Tibial artery (tissue), 4 donors: Measurements from ENCODE around the gene SEC14L2.
"Not testable (repeated sequence)": the region's sequence is repeated elsewhere in the genome, so short reads cannot be mapped to it uniquely, and the experiment has no call there.

Experiments used
- DNase-seq, 2 donors: peaks; one replicate each; pipeline ENCODE4 v3.0.0-alpha.2; 2019
- H3K27ac ChIP-seq, 2 donors: fragments of 200-600 bp; sonication (generic) in 1 of 2; 1 replicate in 1 of 2; 2 replicates in 1 of 2; pipeline ENCODE4 v1.5.1; 2018 to 2019; ENCODE audit warnings: mild to moderate bottlenecking in 1 of 2
- H3K27me3 ChIP-seq, 2 donors: fragments of 200-600 bp; sonication (generic) in 1 of 2; one replicate each; pipeline versions ENCODE4 v1.5.1 to v1.6.0; 2016 to 2019
- H3K36me3 ChIP-seq, 3 donors: fragments of 200-600 bp; sonication (generic) in 2 of 3; one replicate each; pipeline ENCODE4 v1.5.1; 2016 to 2019; ENCODE audit warnings: mild to moderate bottlenecking in 2 of 3
- H3K4me1 ChIP-seq, 4 donors: fragments of 200-600 bp; sonication (generic) in 2 of 4; 1 replicate in 3 of 4; 2 replicates in 1 of 4; pipeline ENCODE4 v1.5.1; 2016 to 2019
- H3K4me3 ChIP-seq, 2 donors: fragments of 200-600 bp; sonication (generic) in 1 of 2; 1 replicate in 1 of 2; 2 replicates in 1 of 2; pipeline ENCODE4 v1.5.1; 2018 to 2019; ENCODE audit warnings: mild to moderate bottlenecking in 2 of 2
- H3K9me3 ChIP-seq, 3 donors: fragments of 200-600 bp; sonication (generic) in 1 of 3; one replicate each; pipeline ENCODE4 v1.5.1; 2016 to 2019
- intact Hi-C: fragments of 100-400 bp; cut with DNase I; formaldehyde crosslinking; loops from one replicate; pipeline ENCODE4 v1.15.0; 2023; ENCODE audit warnings: low total_unique reads
- TF ChIP-seq, protein P1 (sequence below), 2 experiments: fragments of 200-600 bp in 1 of 2; fragments of 450-650 bp in 1 of 2; IDR thresholded peaks; one replicate each; pipeline ENCODE4 v1.5.1; 2017 to 2019; ENCODE audit warnings: antibody characterized with exemption in 2 of 2, mild to moderate bottlenecking in 1 of 2, moderate library complexity in 1 of 2

Gene SEC14L2

GRCh38 chr22:30402028-30402765, 5.4 kb downstream of the SEC14L2 start:
- no peak for DNase-seq
- Histone ChIP-seq H3K36me3 (peaks cover 0 to 9% (median 2%) of the 10 kb centered on the region in 3 donors), H3K9me3 (no peaks in the 10 kb centered on the region), H3K27me3 (peaks cover 3 to 15% of the 10 kb centered on the region in 2 donors), H3K27ac (no peak overlapping the region), H3K4me3 (no peak overlapping the region), H3K4me1 (peaks cover 0 to 28% (median 13%) of the 10 kb centered on the region in 4 donors)
- TF ChIP-seq, protein P1, sequence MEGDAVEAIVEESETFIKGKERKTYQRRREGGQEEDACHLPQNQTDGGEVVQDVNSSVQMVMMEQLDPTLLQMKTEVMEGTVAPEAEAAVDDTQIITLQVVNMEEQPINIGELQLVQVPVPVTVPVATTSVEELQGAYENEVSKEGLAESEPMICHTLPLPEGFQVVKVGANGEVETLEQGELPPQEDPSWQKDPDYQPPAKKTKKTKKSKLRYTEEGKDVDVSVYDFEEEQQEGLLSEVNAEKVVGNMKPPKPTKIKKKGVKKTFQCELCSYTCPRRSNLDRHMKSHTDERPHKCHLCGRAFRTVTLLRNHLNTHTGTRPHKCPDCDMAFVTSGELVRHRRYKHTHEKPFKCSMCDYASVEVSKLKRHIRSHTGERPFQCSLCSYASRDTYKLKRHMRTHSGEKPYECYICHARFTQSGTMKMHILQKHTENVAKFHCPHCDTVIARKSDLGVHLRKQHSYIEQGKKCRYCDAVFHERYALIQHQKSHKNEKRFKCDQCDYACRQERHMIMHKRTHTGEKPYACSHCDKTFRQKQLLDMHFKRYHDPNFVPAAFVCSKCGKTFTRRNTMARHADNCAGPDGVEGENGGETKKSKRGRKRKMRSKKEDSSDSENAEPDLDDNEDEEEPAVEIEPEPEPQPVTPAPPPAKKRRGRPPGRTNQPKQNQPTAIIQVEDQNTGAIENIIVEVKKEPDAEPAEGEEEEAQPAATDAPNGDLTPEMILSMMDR (IDR thresholded peaks at IDR 0.05), result no peak
- intact Hi-C loops, result no loop called here

DNA sequence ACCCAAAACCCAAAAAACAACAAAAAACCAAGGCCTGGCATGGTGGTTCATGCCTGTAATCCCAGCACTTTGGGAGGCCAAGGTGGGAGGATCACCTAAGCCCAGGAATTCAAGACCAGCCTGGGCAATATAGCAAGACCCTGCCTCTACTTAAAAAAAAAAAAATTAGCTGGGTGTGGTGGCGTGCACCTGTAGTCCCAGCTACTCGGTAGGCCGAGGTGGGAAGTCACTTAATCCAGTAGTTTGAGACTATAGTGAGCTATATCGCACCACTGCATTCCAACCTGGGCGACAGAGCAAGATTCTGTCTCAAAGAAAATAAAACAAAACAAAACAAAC, 5.9 kb downstream of the SEC14L2 start:
- peaks cover 0 to 15% (median 5%) of the 10 kb centered on the region in 3 donors for H3K36me3 ChIP-seq
- H3K4me3 ChIP-seq, H3K9me3 ChIP-seq, H3K27ac ChIP-seq, intact Hi-C loops, DNase-seq, H3K27me3 ChIP-seq: not testable (repeated sequence)
- peaks cover 0 to 23% (median 7%) of the 10 kb centered on the region in 4 donors for H3K4me1 ChIP-seq

DNA sequence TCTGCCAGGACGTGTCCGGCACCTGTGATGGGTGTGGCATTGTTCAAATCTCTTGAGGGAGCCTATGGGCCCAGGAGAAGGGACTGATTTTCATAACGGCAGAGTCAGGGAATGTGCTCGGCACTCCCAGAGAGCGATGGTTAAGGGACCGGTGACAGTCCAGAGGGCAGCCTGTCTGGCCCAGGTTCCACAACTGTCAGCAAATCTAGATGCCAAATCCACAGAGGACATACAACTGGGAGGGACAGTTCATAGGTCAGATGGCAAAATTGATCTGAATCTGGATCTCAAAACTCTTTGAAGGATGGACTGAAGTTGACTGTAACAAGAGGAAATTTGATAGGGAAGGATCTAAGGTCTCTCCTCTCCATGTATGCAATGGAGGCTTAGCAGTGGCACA, 7.5 kb downstream of the SEC14L2 start:
- Histone ChIP-seq H3K4me3 (no peak overlapping the region), H3K27ac (no peak overlapping the region)

DNA sequence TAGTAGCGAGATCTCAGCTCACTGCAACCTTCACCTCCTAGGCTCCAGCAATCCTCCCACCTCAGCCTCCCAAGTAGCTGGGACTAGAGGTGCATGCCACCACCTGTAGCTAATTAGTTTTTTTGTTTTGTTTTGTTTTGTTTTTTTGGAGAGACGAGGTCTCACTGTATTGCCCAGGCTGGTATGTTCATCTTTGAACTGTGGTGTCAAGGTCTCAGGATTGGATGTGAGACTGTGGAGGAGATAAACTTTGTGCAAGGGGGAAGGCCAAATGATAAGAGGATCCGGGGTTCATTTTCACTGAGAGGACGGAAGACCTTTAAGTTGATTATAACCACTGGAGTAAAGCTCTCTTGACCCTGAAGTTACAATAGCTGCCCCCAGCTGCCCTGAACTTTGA, 8.9 kb downstream of the SEC14L2 start:
- H3K4me1 ChIP-seq, result peaks cover 0 to 9% (median 3%) of the 10 kb centered on the region in 4 donors
- intact Hi-C loops, result no loop called here
- DNase-seq, result no peak
- TF ChIP-seq, protein P1 (IDR thresholded peaks at IDR 0.05), result no peak
- peaks cover 0 to 44% (median 23%) of the 10 kb centered on the region in 3 donors for H3K36me3 ChIP-seq
- H3K27ac ChIP-seq, result no peak overlapping the region
- no peak overlapping the region for H3K4me3 ChIP-seq
- no peaks in the 10 kb centered on the region for H3K27me3 ChIP-seq
- H3K9me3 ChIP-seq, result no peaks in the 10 kb centered on the region

More for the DNA sequence above, 7.5 kb downstream of the SEC14L2 start:
- peaks cover 0 to 9% (median 3%) of the 10 kb centered on the region in 4 donors for H3K4me1 ChIP-seq
- no peak for DNase-seq
- TF ChIP-seq, protein P1 (IDR thresholded peaks at IDR 0.05), result no peak
- peaks cover 0 to 29% (median 12%) of the 10 kb centered on the region in 3 donors for H3K36me3 ChIP-seq
- no peaks in the 10 kb centered on the region for H3K9me3 ChIP-seq
- H3K27me3 ChIP-seq, result no peaks in the 10 kb centered on the region
- intact Hi-C loops, result no loop called here

GRCh38 chr22:30406400-30406799, 9.6 kb downstream of the SEC14L2 start:
- Histone ChIP-seq H3K27me3 (no peaks in the 10 kb centered on the region), H3K36me3 (peaks cover 0 to 50% (median 27%) of the 10 kb centered on the region in 3 donors), H3K4me1 (peaks cover 0 to 9% (median 3%) of the 10 kb centered on the region in 4 donors), H3K9me3 (no peaks in the 10 kb centered on the region), H3K4me3 (no peak overlapping the region), H3K27ac (no peak overlapping the region)
- DNase-seq, result no peak
- TF ChIP-seq, protein P1 (IDR thresholded peaks at IDR 0.05), result no peak
- intact Hi-C loops, result no loop called here

DNA sequence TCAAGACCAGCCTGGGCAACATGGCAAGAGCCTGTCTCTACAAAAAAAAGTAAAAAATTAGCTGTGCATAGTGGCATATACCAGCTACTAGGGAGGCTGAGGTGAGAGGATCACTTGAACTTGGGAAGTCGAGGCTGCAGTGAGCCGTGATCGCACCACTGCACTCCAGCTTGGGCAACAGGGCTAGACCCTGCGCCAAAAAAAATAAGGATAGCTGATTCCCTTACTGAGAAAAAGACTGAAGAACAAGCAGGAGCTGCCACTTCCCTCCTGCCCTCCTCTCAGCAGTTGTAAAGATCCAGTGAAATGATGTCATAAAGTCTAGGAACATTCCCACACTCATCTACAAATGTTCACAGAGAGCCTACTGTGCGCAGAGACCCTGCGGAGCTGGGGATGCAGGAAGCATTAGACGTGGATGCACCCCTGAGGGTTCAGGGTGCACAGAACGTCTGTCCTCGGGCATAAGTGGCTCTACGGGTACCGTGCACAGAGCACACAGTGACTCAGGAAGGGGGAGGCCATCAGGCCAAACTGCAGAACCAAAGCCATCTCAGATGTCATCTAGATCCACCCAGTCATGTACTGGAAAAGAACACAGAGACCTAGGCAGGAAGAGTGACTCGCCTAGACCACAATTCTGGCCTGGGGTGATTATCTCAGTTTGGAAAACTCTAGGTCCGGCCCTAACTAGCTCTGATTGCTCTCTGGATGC, 11.7 kb downstream of the SEC14L2 start:
- Histone ChIP-seq H3K36me3 (peaks cover 0 to 62% (median 27%) of the 10 kb centered on the region in 3 donors), H3K9me3 (no peaks in the 10 kb centered on the region), H3K4me3 (no peak overlapping the region), H3K27ac (no peak overlapping the region), H3K4me1 (no peaks in the 10 kb centered on the region), H3K27me3 (no peaks in the 10 kb centered on the region)
- TF ChIP-seq, protein P1 (IDR thresholded peaks at IDR 0.05), result no peak
- intact Hi-C loops, result no loop called here
- DNase-seq, result no peak
